Brain microvascular endothelial cell (primary cell): ENCODE data around the gene RPS6KA3.

ENCODE experiments used
- DNase-seq: peaks from one replicate; pipeline ENCODE4 v3.0.0-alpha.2; 2020
- H3K27ac ChIP-seq: fragments of 250-450 bp; sonication (Bioruptor Pico); 2 replicates; pipeline ENCODE4 v1.5.1; 2020; ENCODE audit warnings: mild to moderate bottlenecking, moderate library complexity
- H3K27me3 ChIP-seq: fragments of 250-450 bp; sonication (Bioruptor Pico); replicated peaks from 2 replicates; pipeline ENCODE4 v1.5.1; 2020; ENCODE audit warnings: mild to moderate bottlenecking
- H3K36me3 ChIP-seq: fragments of 250-450 bp; sonication (Bioruptor Pico); replicated peaks from 2 replicates; pipeline ENCODE4 v1.5.1; 2020; ENCODE audit warnings: mild to moderate bottlenecking
- H3K4me3 ChIP-seq: 2 replicates; pipeline ENCODE4 v1.5.1; 2011; ENCODE audit warnings: low read depth, mild to moderate bottlenecking, control low read depth, low read length, moderate library complexity
- CTCF ChIP-seq: IDR thresholded peaks from 2 replicates; pipeline ENCODE4 v1.5.1; 2011; ENCODE audit warnings: low read depth, mild to moderate bottlenecking, moderate library complexity, low read length, control low read depth, inconsistent platforms; ENCODE audit errors: missing control alignments
- in situ Hi-C: cut with HindIII; loops from 2 replicates; pipeline ENCODE4 v1.10.0; 2017; ENCODE audit warnings: low sequenced_read_pairs, low pct_ligation_motif_present

Gene RPS6KA3

GRCh38 chrX:20237864-20238263 lies 28.8 kb downstream of the RPS6KA3 start:
- in situ Hi-C loops: no loop called here
- no peak for DNase-seq

GRCh38 chrX:20235755-20236154 lies 31.0 kb downstream of the RPS6KA3 start:
- in situ Hi-C loops: no loop called here
- no peak for DNase-seq
- no peak for TF ChIP-seq CTCF
- Histone ChIP-seq H3K4me3 (no peak overlapping the region), H3K27ac (no peak overlapping the region), H3K27me3 (no peaks in the 10 kb centered on the region), H3K36me3 (peaks cover 2% of the 10 kb centered on the region)

More at GRCh38 chrX:20237864-20238263, 28.8 kb downstream of the RPS6KA3 start:
- H3K4me3 ChIP-seq: no peak overlapping the region
- no peak overlapping the region for H3K27ac ChIP-seq
- no peak for TF ChIP-seq CTCF
- no peaks in the 10 kb centered on the region for H3K27me3 ChIP-seq
- no peaks in the 10 kb centered on the region for H3K36me3 ChIP-seq

- TF ChIP-seq CTCF: no peak
- in situ Hi-C loops: no loop called here
Measured at GRCh38 chrX:20233336-20233735, 33.4 kb downstream of the RPS6KA3 start.

GRCh38 chrX:20231598-20231997 lies 35.1 kb downstream of the RPS6KA3 start:
- no peak for TF ChIP-seq CTCF
- H3K27ac ChIP-seq: no peak overlapping the region
- no peak overlapping the region for H3K4me3 ChIP-seq
- in situ Hi-C loops: no loop called here
- DNase-seq: no peak
- no peaks in the 10 kb centered on the region for H3K27me3 ChIP-seq
- peaks cover 2% of the 10 kb centered on the region for H3K36me3 ChIP-seq

More at GRCh38 chrX:20233336-20233735, 33.4 kb downstream of the RPS6KA3 start:
- no peak for DNase-seq
- Histone ChIP-seq H3K27ac (no peak overlapping the region), H3K27me3 (no peaks in the 10 kb centered on the region), H3K36me3 (peaks cover 2% of the 10 kb centered on the region), H3K4me3 (no peak overlapping the region)

- DNase-seq: no peak
- TF ChIP-seq CTCF: no peak
- Histone ChIP-seq H3K27me3 (no peaks in the 10 kb centered on the region), H3K27ac (no peak overlapping the region), H3K4me3 (no peak overlapping the region), H3K36me3 (peaks cover 2% of the 10 kb centered on the region)
- in situ Hi-C loops: no loop called here
Measured at GRCh38 chrX:20230406-20230805, 36.3 kb downstream of the RPS6KA3 start.

GRCh38 chrX:20229155-20229554 lies 37.6 kb downstream of the RPS6KA3 start:
- no peak for TF ChIP-seq CTCF
- no peaks in the 10 kb centered on the region for H3K27me3 ChIP-seq
- no peak overlapping the region for H3K4me3 ChIP-seq
- in situ Hi-C loops: no loop called here
- H3K36me3 ChIP-seq: peaks cover 2% of the 10 kb centered on the region
- no peak overlapping the region for H3K27ac ChIP-seq
- DNase-seq: no peak
